ENCODE measurements around the gene PPP1CA. TPM values are rescaled to one million over a fixed set of nuclear protein-coding genes. Genes with fewer than 3 reads are reported as not detected.
"Not testable (repeated sequence)": the region's sequence is repeated elsewhere in the genome, so short reads cannot be mapped to it uniquely, and the experiment has no call there.

PPP1CA gene
- total RNA-seq, 1 experiment from 2014 or later: 339 TPM

DNA sequence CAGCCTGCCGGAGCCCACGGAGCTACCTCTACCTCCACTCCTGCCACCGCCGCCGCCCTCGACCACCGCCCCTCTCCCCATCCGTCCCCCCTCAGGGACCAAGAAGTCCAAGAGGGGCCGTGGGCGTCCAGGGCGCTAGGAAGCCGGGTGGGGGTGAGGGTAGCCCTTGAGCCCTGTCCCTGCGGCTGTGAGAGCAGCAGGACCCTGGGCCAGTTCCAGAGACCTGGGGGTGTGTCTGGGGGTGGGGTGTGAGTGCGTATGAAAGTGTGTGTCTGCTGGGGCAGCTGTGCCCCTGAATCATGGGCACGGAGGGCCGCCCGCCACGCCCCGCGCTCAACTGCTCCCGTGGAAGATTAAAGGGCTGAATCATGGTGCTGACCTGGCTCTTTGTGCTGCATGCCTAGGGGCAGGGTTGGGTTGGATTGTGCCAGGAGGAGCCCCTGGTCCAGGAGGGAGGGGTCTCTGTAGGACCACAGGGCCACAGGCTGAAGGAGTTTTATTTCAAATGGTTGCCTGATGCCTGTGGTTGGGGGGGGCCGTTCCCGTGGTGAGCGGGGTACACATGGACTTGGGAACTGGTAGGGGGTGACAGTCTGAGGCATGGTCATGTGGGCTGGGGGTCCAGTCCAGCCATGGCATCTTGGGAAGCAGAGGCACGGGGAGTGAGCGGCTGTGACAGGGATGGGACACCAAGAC, 33.5 kb upstream of the PPP1CA start:
- DNase-seq (ENCODE audit: low read depth): no peak

DNA sequence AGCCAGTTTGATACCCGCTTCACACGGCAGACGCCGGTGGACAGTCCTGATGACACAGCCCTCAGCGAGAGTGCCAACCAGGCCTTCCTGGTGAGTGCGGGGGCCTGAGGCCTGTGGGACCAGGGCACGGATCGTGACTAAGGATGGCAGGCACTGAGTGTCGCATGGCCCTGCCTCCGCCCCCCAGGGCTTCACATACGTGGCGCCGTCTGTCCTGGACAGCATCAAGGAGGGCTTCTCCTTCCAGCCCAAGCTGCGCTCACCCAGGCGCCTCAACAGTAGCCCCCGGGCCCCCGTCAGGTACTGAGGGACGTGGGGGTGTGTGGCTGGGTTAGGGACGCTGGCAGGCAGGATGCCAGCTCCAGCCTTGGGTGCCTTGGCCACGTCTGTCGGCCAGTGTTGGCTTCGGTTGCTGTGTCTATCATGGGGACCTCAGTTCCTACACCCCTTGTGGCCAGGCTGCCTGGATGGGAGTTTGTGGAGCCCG, 32.8 kb upstream of the PPP1CA start:
- no peak for DNase-seq (ENCODE audit: low read depth)

DNA sequence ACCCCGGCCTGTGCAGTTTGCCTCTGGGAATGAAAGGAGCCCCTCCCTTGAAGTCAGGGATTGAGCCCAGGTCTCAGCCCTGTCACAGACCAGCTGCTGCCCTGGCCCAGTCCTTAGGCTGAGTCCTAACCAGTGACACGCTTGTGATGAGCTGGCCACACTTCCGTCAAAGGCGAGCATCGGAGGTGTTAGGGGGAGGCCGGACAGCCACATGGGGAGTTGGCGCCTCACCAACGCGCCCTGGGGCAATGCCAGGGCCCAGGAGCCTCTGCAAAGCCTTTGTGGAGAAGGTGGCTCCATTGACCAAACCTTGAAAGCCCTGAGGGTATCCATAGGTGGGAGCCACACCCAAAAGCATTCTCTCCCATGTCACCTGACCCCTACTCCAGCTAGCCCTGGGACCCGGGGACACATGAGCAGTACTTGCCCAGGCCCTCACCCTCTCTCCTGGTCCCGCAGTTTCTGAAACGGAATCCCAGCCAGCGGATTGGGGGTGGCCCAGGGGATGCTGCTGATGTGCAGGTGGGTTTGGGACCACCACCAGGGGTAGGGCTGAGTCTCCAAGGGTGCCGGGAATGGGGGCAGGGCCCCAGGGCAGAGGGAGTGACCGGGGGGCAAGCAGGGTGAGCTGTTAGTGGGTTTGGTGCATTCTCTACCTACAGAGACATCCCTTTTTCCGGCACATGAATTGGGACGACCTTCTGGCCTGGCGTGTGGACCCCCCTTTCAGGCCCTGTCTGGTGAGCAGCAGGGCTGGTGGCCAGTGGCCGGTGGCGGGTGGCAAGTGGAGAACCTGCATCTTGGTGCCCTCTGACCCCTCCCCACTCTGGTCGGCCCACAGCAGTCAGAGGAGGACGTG, 32.1 kb upstream of the PPP1CA start:
- DNase-seq (ENCODE audit: low read depth): no peak

DNA sequence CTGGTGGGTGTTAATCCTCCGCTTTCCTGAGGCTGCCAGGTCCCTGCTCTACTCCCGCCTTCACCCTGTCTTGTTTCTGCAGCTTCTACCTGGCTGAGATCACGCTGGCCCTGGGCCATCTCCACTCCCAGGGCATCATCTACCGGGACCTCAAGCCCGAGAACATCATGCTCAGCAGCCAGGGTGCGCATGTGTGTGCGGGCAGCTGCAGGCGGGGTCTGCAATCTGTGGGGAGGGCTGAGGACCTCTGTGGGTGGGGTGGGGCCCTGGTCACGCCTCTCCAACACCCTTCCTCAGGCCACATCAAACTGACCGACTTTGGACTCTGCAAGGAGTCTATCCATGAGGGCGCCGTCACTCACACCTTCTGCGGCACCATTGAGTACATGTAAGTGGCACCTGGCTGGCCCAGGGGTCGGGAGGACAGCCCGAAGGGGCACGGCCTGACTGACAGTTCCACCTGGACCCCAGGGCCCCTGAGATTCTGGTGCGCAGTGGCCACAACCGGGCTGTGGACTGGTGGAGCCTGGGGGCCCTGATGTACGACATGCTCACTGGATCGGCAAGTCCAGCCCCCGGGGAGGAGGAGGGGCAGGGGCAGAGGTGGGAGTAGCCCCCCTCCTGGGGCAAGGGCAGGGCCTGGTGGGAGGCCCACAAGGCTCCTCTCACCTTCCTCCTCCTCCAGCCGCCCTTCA, 31.1 kb upstream of the PPP1CA start:
- DNase-seq (ENCODE audit: low read depth): no peak

DNA sequence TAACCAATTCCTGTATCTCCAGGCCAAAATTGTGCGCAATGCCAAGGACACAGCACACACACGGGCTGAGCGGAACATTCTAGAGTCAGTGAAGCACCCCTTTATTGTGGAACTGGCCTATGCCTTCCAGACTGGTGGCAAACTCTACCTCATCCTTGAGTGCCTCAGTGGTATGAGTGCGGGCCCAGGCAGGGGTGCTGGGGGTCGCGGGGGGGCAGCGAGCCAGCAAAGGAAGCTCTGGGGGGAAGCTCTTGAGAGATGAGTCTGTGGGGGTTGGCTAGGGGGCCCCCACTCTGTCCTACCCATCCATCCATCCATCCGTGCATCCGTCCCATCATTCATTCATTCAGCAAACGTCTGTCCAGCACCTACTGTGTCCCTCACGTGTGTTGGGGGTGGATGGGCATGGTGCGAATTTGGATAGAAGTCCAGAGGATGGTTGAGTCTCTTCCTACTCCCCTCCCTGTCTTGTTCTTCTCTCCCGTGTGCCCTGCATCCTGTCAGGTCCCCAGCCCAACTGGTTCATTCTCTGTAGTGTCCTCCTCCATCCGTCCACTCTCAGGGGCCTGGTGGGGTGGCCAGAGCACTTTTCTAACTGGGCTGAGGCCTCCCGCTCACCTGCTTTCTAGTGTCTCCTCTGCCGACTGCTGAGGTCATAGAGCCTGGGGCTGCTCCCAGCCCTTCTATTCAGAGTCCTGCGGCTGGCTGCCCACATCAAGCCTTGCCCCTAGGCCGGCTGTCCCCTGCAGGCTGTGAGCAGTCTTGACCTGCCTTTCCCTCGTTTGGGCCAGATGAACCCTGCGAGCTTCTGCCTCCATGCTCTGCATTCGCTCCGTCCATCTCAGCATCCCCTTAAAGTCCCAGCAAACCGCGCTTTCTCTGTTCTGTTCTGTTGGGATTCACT, 29.9 kb upstream of the PPP1CA start:
- no peak for DNase-seq (ENCODE audit: low read depth)

DNA sequence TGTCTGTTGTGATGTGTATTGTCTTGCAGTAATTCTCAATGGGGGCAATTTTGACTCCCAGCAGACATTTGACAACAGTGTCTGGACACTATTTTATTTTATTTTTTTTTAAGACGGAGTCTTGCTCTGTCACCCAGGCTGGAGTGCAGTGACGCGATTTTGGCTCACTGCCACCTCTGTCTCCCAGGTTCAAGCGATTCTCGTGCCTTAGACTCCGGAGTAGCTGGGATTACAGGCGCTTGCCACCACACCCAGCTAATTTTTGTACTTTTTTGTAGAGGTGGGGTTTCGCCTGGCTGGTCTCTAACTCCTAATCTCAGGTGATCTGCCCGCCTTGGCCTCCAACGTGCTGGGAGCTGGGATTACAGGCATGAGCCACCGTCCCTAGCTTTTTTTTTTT, 28.1 kb upstream of the PPP1CA start:
- no peak for DNase-seq (ENCODE audit: low read depth)

DNA sequence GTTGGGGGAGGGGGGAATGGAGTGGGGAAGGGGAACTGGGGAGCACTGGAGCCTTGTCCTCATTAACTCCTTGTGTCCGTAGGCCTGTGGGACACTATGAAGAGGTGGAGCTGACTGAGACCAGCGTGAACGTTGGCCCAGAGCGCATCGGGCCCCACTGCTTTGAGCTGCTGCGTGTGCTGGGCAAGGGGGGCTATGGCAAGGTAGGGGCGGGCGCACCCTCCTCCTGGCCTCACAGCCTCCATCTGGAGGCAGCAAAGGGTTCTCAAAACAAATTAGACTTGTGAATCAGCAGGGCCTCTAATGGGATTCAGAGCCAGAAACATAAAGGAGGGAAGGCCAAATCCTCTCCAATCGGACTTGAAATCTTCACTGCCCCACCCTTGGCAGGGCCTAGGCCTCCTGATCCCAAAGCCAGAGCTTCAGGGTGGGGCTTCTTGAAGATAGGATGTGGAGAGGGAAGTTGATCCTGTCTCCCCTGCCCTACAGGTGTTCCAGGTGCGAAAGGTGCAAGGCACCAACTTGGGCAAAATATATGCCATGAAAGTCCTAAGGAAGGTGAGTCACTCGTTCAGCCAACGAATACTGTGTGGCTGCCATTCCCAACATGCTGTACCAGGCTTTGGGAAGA, 27.5 kb upstream of the PPP1CA start:
- no peak for DNase-seq (ENCODE audit: low read depth)

DNA sequence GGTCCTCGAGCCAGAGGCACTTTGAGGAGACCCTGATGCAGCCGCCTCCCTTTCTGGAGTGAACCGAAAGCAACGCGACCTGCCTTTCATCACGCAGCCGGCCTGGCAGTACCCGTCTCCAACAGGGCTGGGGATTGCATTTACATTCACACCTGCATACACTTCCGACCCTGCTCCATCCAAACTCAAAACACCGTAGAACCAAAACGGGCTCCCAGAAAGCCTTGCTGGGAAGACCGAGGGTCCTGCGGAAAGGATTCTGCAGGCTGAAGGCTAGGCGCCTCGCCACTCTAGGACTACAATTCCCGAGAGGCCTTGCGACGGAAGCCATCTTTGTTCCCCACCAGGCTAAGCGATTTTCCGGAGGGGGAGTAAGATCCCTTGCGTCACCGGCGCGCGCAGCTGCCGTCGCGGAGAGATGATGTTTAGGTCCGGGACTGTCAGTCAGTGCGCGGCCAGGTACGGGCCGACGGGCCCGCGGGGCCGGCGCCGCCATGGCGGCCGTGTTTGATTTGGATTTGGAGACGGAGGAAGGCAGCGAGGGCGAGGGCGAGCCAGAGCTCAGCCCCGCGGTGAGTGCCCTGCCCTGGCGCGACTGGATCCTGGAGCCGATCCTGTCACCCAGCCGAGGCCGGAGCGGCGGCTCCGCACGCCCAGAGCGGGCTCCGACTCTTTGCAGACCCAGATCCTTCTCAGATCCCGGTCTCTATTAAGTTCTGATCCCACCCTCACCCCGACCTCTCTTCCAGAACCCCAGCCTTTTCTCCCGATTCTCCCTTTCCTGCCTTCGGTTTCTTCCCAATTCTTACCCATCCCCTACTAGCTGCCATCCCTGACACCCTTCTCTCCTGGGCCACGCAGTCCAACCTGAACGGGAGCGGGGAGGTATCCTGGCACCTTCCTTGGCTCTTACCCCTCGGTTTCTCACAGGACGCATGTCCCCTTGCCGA, 26.7 kb upstream of the PPP1CA start, which contains the start of gene RPS6KB2:
RPS6KB2 (plus strand) TSS at position 443 of the 950 bp plus-strand sequence; CDS start at position 495, 52 bp downstream.
- peak; percentile 96 for DNase-seq (ENCODE audit: low read depth)

DNA sequence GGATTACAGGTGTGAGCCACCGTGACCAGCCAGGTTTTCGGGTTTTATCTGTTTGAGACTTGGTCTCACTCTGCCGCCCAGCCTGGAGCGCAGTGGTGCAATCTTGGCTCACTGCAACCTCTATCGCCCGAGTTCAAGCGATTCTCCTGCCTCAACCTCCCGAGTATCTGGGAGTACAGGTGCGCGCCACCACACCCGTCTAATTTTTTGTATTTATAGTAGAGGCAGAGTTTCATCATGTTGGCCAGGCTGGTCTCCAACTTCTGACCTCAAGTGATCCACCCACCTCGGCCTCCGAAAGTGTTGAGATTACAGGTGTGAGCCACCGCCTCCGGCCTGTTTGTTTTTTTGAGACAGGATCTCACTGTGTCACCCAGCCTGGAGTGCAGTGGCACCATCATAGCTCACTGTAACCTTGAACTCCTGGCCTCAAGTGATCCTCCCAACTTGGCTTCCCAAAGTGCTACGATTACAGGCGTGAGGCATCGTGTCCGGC, 25.8 kb upstream of the PPP1CA start:
- DNase-seq (ENCODE audit: low read depth): not testable (repeated sequence)

DNA sequence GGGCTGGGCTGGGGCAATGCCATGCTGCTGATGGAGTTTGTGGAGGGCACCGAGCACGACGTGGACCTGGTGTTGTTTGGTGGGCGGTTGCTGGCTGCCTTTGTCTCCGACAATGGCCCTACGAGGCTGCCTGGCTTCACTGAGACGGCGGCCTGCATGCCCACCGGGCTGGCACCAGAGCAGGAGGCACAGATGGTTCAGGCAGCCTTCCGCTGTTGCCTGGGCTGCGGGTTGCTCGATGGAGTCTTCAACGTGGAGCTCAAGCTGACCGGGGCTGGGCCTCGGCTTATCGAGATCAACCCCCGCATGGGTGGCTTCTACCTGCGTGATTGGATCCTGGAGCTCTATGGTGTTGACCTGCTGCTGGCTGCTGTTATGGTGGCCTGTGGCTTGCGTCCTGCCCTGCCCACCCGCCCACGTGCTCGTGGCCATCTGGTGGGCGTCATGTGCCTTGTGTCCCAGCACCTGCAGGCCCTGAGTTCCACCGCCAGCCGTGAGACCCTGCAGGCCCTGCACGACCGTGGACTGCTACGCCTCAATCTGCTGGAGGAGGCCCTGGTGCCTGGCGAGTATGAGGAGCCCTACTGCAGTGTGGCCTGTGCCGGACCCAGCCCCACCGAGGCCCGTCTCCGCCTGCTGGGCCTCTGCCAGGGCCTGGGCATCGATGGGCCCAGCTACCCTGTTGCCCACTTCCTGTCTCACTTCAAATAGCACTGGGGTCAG, 22.4 kb upstream of the PPP1CA start:
- DNase-seq (ENCODE audit: low read depth): no peak

DNA sequence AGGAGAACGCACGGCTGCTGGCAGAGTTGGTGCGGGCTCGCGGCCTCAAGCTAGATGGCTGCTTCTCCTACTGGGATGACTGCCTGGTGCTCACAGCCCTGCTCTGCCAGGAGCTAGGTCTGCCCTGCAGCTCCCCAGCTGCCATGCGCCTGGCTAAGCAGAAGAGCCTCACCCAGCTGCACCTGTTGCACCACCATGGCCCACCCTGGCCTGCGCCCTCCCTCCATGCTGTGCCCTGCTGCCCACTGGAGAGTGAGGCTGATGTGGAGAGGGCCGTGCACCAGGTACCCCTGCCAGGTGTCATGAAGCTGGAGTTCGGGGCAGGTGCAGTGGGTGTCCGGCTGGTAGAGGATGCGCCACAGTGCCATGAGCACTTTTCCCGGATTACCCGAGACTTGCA, 21.8 kb upstream of the PPP1CA start:
- DNase-seq (ENCODE audit: low read depth): no peak

DNA sequence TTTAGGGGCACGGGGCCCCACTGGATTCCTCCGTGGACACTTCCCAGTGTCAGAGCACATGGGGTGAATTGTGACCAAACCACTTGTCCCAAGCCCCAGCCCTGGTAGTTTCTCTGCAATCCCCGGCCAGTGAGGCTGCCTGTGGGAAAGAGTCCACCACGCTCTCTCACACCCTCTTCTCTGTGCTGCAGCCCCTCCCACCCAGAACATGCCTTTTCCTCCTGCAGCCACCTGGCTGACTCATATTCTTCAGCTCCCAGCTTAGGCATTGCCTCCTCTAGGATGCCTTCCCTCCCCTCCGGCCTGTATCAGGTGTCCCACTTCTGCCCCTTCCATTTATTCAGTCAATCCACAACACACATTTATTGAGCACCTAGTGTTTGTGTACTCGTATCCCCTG, 21.2 kb upstream of the PPP1CA start:
- peak; percentile 39 for DNase-seq (ENCODE audit: low read depth)

DNA sequence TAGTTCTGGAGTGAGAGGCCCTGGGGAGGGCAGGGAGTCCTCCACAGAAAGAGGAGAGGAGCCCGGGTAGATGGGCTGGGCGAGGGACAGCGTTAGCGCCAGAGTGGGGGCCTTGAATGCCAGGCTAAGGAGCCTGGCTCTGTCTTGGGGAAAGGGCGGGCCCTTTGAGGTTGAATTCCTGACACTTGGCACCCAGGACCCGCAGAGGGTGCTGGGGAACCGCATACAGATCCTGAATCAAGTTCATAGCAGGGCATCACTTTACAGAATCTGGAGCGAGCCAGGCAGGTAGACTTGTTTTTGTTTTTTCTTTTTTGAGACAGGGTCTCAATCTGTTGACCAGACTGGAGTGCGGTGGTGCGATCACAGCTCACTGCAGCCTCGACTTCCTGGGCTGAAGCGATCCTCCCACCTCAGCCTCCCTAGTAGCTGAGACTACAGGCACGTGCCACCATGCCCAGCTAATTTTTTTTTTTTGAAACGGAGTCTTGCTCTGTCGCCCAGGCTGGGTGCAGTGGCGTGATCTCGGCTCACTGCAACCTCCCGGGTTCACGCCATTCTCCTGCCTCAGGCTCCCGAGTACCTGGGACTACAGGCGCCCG, 19.9 kb upstream of the PPP1CA start:
- DNase-seq (ENCODE audit: low read depth): no peak

DNA sequence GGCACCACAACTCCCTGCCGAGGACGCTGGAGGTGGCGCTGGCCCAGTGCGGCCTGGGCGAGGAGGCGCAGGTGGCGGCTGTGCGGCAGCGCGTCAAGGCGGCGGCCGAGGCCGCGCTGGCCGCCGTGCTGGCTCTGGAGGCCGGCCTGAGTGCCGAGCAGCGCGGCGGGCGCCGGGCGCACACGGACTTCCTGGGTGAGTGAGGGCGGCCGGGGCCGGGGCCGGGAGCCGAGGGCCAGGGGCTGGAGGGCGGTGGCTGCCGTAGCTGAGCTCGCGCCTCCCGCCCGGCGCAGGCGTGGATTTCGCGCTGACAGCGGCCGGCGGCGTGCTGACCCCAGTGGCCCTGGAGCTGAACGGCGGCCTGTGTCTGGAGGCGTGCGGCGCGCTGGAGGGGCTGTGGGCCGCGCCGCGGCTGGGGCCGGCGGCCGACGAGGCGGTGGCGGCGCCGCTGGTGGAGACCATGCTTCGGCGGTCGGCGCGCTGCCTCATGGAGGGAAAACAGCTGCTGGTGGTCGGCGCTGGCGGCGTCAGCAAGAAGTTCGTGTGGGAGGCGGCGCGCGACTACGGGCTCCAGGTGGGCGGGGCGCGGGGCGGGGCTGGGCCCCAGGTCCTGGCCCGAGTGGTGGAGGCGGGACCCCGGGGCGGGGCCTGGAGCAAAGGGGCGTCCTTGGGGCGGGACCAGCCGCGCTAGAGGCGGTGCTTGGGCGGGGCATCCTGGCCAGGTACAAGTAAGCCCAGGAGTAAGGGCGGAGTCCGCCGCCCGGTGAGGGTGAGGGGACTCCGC, 19.2 kb upstream of the PPP1CA start:
- peak; percentile 76 for DNase-seq (ENCODE audit: low read depth)

DNA sequence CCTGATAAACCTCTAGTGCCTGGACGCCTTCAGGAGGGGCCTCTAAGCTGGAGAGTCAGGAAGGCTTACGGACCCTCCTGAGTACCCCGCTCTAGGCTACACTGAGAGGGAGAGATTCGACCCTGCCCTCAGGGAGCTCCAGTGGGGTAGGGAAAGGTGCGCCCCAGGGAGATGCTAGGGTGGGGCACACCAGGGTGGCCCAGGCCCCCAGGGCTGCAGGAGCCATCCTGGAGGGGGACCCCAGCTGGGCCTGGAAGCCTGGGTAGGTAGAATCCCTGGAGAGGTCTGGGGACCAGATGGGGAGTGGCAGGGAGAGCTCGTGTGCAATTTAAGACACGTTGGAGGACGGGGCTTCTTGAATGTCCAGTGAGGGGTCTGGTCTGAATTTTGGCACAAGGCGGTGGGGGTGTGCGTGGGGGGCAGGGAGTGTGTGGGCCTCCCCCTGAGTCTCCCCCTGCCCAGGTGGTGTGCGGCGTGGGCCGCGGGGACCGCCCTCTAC, 18.5 kb upstream of the PPP1CA start:
- no peak for DNase-seq (ENCODE audit: low read depth)

DNA sequence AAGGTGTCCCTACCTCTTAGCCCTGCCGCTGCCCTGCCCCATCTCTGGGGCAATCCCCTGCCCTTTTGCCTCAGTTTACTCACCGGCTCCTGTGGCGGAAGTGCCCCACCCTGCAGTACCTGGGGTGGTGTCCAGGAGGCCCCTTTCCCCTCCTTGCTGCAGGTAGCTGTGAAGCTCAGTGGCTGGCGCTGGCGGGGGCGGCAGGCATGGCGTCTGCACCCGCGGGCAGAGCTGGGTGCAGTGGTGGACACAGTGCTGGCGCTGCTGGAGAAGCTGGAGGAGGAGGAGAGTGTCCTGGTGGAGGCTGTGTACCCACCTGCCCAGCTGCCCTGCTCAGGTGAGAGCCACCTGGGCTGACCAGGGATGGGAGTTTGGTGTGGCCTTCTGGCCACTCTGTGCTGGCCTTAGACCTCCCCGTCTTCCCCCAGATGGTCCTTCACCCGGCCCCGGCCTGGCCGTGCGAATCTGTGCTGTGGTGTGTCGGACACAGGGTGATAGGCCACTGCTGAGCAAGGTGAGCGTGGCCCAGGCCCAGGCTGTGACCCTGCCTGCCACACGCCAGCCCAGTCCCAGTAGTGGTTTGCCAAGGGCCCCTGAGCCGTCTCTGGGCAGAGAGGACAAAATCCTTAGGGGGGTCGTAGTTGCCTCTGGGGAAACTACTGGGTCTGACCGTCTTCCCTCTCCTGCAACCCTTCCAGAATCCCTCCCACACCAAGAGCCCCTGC, 17.8 kb upstream of the PPP1CA start:
- DNase-seq (ENCODE audit: low read depth): no peak

All from HT1080 (cell line).